Coronary artery (tissue), 2 donors: ENCODE data around the gene COPRS.
"Not testable (repeated sequence)": the region's sequence is repeated elsewhere in the genome, so short reads cannot be mapped to it uniquely, and the experiment has no call there.

Experiments used
- DNase-seq: peaks from one replicate; pipeline ENCODE4 v3.0.0-alpha.2; 2017; ENCODE audit warnings: low spot score
- H3K27ac ChIP-seq, 2 donors: fragments of 200-600 bp; sonication (generic); one replicate each; pipeline ENCODE4 v1.5.1; 2016 to 2019
- H3K4me3 ChIP-seq: fragments of 200-600 bp; sonication (generic); 2 replicates; pipeline ENCODE4 v1.5.1; 2016; ENCODE audit warnings: mild to moderate bottlenecking, moderate library complexity
- CTCF ChIP-seq: fragments of 200-600 bp; sonication (generic); IDR thresholded peaks from one replicate; pipeline ENCODE4 v1.5.1; 2019; ENCODE audit warnings: antibody characterized with exemption

COPRS gene

DNA sequence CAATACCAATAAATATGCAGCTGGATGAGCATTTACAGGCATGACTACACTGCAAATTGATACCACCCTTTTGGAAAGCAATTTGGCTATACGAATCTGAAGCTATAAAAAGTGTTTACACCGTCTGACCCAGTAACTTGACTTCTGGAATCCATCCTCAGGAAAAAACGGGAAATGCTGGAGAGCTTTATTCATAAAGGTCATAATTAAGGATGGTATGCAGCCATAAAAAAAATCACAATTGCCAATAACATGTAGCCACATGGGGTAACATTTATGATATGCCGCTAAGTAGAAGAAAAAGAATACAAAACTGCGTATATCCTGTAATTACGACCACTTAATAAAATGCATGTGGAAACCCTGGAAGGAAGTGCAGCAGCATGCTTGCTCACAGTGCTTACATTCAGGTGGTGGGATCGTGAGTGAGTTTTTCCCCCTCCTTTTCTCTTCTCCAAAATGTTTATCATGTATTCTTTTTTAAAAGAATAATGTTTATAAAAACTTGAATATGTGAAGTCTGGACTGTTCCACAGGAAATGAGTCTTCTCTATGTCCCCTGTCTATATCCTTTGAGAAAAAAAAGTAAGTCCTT, 34.2 kb downstream of the COPRS start:
- DNase-seq, result no peak
- no peak for TF ChIP-seq CTCF
- Histone ChIP-seq H3K27ac (no peak overlapping the region), H3K4me3 (no peak overlapping the region)

DNA sequence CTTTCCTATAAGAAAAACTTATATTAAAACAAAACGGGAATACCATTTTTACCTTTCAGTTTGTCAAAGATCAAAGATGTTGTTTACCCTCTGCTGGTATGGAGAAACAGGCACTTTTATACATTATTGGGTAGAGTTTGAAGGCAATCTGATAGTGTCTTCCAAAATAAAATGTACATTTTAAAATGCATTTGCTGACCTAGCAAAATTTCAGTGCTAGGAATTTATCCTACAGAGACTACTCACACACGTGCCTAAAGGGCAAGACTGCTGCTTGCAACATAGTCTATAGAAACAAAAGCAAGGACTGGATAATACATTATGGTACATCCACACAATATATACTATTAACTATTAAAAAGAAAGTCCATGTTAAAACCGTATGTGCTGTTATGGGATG, 36.0 kb downstream of the COPRS start:
- TF ChIP-seq CTCF, result no peak
- DNase-seq, result no peak
- H3K4me3 ChIP-seq, result no peak overlapping the region
- no peak overlapping the region for H3K27ac ChIP-seq

- no peak overlapping the region for H3K4me3 ChIP-seq
- H3K27ac ChIP-seq, result no peak overlapping the region
- TF ChIP-seq CTCF, result no peak
- no peak for DNase-seq
These were observed 38.2 kb downstream of the COPRS start for GRCh38 chr17:31820691-31821435.

DNA sequence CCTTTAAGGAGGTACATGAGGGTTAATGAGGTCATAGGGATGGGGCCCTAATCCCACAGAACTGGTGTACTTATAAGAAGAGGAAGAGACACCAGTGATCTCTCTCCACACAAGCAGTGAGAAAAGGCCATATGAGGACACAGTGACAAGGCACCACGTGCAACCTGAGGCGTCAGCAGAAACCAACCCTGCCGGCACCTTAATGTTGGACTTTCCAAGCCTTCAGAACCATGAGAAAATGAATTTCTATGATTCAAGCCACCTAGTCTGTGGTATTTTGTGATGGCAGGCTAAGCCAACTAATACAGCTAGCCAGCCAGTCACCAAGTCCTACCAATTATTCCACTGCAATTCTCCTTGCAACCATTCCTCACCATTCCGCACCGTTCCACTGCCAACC, 39.5 kb downstream of the COPRS start:
- no peak for TF ChIP-seq CTCF
- Histone ChIP-seq H3K4me3 (no peak overlapping the region), H3K27ac (no peak overlapping the region)
- DNase-seq, result no peak

DNA sequence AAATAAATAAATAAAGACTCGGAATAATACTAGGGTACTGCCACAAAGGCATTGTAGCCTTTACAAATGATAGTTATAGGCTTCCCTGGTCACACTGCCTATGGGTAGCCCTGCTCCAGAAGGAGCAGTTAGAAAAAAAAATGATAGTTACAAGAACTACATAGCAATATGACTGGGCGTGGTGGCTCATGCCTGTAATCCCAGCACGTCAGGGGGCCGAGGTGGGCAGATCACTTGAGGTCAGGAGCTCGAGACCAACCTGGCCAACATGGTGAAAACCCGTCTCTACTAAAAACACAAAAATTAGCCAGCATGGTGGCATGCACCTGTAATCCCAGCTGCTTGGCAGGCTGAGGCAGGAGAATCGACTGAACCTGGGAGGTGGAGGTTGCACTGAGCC, 40.2 kb downstream of the COPRS start:
- not testable (repeated sequence) for DNase-seq, H3K27ac ChIP-seq, H3K4me3 ChIP-seq

GRCh38 chr17:31815212-31815730, 43.8 kb downstream of the COPRS start:
- Histone ChIP-seq H3K27ac (no peak overlapping the region), H3K4me3 (no peak overlapping the region)
- no peak for TF ChIP-seq CTCF
- no peak for DNase-seq

- no peak for TF ChIP-seq CTCF
- H3K27ac ChIP-seq, result peak overlapping the region; percentile 6 to 48
These were observed 47.9 kb downstream of the COPRS start for GRCh38 chr17:31811101-31811500.

DNA sequence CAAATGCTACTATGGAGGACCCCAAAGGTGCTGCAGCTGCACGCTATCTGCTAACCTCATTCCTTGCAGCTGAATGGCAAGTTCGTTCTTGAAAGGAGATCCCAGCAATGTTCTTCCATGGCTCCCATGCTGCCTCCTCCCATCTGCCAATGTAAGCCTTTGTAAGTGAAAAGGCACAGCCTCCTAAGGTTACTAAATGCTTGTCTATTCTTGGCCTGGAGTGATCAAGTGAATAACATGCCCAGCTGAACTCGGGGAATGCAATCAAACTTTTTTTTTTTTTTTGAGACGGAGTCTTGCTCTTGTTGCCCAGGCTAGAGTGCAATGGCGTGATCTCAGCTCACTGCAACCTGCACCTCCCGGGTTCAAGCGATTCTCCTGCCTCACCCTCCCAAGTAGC, 49.2 kb downstream of the COPRS start:
- H3K4me3 ChIP-seq, H3K27ac ChIP-seq, DNase-seq: not testable (repeated sequence)

More at GRCh38 chr17:31811101-31811500, 47.9 kb downstream of the COPRS start:
- peak overlapping the region; percentile 59 for H3K4me3 ChIP-seq
- no peak for DNase-seq
